DMS 273 treated with DMSO at 0.1 percent for 48 hours (cell line): ENCODE measurements around the gene IL12A.

Experiments used
- DNase-seq: peaks from one replicate; lab custom pipeline; 2025; lab: John Stamatoyannopoulos, UW

The IL12A gene

DNA sequence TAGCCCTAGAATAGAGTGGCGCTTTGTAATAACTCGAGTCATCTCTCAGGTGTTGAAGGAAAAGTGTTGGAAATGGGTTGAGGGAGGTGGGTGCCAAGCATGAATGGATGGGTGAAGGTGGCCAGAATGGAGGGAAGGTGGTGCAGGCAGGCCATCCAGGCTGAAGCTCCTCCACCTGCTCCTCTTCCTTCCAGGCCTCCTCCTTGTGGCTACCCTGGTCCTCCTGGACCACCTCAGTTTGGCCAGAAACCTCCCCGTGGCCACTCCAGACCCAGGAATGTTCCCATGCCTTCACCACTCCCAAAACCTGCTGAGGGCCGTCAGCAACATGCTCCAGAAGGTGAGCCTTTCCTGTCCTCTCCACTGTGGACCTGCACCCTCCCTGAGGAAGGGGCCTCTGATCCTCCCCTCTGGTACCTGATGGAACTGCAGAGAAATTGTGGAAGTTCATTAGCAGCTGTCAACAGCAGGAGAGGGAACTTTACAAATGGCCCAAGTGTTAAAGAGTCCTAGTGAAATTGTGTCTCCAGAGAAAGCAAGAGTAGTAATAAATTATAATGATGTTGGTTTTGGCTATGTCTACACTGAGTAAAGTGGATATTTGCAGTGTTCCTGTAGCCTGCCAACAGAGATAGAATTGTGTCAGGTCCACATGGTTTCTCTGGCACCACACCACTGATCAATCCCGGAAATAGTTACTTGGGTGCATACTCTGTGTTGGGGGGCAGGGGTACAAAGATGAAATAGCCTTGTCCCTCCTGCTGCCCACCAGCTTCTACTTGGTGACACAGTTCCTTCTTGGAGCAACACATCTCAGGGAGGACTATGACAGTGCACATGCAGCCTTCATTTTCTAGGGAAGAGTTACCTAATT is 1.6 kb downstream of the IL12A start:
- no peak for DNase-seq

DNA sequence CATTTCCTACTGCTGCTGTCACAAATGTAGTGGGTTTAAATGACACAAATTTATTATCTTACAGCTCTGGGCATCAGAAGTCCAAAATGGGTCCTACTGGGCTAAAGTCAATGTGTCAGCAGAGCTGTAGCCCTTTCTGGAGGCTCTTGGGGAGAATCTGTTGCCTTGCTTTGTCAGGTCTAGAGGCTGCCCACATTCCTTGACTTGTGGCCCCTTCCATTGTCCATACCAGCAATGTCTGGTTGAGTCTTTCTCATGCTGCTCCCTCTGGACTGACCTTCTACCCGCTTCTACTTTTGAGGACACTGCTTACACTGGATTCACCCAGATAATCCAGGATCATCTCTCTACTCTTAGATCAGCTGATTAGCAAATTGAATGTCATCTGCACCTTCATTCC is 3.0 kb downstream of the IL12A start:
- no peak for DNase-seq

DNA sequence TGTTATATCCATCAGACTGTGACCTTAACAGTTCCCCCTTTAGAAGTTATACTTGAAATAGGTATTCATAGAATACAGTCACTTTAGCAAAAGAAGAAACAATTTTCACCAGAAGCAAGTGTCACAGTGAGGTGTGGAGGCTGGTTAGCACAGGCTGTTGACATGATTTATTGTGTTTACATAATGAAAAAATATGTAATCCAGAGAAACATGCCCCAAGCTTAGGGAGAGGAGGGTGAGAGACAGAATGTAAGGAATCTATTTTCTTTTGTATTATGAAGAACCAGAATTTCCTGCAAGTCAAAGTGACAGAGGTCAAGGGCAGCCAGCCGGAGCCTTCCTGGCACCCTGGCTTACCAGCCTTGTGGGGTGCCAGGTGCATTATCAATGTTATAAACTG is 4.0 kb downstream of the IL12A start:
- DNase-seq, result no peak

GRCh38 chr3:159994182-159994581 is 5.5 kb downstream of the IL12A start:
- DNase-seq, result no peak

- no peak for DNase-seq
Measured at GRCh38 chr3:159995091-159995490, 6.5 kb downstream of the IL12A start.

- no peak for DNase-seq
Measured at GRCh38 chr3:159996018-159996417, 7.4 kb downstream of the IL12A start.

DNA sequence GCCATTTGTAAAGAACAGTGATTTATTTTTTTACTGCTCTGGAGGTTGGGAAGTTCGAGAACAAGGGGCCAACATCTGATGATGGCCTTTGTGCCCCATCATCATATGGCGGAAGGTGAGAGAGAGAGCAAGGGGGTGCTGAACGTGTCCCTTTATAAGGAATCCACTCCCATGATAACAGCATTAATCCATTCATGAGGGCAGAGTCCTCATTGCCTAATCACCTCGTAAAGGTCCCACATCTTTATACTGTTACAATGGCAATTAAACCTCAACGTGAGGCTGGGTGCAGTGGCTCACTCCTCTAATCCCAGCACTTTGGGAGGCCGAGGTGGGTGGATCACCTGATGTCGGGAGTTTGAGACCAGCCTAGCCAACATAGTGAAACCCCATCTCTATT is 8.3 kb downstream of the IL12A start:
- no peak for DNase-seq

DNA sequence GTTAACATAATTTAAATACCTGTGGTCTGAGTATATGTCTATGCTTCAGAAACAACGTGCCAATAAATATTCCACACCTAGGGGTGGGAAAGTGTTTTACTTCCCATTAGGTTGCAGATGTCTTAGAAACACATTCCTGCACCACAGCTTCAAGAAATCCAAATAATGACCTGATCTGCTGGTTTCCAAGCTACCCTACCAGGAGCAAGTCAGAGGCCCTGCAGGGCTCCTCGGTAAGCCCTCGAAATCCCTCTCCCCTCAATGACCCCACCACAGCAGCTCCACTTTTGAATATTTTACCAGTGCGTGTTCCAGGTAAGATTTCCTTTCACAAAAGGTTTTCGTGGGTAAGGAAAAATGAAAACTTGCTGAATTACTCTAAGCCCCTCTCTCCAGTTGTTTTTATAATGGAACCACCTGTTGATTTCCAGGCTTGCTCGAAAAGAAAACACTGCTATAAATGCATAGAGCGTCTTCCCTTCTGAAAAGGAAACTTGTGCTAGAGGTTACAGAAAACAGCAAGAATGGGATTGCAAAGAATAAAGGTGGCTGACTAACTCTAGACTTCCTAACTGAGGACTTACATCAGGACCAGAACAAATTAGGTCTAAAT is 12.6 kb downstream of the IL12A start:
- DNase-seq, result no peak

DNA sequence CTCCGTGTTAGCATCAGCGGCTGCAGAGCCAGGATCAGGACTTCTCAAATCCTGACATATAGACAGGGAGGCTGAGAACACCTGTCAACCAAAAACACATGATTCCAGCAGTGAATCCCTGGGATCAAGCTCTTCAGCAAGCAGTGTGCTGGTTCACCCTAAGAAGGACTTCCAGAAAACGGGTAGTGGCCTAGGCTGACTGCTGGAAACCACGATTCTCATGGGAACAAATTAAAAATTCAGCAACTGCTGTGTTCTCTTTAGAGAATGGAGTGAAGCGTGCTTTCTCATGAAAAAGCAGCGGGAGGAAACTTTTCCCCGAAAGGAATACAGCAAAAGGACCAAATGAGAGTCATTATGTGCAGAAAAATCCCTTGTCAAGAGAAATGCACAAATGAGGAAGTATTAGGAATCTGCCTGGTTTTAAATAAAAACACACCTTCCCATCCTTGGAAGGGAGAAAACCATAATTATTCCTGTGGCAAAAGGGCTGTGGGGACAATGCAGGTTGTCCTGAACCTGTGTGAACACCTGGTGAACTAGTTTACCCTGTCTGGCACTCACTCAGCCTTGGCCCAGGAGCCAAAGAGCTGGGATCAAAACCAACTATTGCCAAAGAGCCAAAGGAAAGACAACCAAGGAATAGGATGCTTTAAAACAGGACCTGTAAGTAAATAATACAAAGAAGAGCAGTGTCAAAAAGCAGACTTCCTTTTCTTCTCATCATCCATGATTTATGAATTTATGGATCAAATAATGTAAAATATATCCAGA is 13.4 kb downstream of the IL12A start:
- DNase-seq, result no peak

GRCh38 chr3:160003520-160004128 is 15.0 kb downstream of the IL12A start:
- DNase-seq, result peak; percentile 59

GRCh38 chr3:160005004-160005403 is 16.4 kb downstream of the IL12A start:
- DNase-seq, result no peak

GRCh38 chr3:160006282-160007163 is 17.9 kb downstream of the IL12A start:
- peak; percentile 69 for DNase-seq

DNA sequence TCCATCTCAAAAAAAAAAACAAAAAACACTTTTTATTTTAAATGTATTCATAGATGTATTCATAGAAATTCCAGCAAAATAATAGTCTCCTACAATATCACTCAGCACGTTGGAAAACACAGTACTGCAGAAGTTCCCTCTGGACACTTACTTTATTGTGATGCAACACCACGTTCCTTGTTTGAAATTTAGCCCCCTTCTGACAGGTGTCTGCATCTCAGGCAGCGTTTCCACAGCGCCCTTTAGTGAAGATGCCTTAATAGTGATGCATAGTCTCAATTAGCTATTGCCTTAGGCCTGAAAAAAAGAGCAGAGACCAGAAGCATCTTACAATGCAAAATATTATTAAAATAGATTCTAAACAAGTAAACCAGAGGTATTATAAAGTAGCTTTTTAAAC is 20.3 kb downstream of the IL12A start:
- DNase-seq, result no peak

DNA sequence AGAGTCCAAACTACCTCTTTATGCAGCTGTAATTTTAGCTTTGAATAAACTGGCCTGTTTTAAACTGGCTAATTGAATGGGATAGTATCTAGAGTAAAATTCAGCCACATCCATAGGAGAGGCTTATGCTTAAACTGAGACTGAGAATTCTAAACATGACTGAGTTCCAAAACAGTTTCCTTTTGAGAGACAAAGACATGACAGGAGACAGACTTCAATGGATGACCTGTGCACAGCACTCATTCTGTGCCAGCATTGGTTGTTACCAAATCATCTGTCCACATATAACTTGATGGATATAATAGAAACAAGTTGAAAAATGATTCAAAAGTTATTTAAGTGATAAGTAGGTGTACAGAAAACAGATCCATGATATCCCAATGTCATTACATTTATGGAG is 20.9 kb downstream of the IL12A start:
- DNase-seq, result no peak

DNA sequence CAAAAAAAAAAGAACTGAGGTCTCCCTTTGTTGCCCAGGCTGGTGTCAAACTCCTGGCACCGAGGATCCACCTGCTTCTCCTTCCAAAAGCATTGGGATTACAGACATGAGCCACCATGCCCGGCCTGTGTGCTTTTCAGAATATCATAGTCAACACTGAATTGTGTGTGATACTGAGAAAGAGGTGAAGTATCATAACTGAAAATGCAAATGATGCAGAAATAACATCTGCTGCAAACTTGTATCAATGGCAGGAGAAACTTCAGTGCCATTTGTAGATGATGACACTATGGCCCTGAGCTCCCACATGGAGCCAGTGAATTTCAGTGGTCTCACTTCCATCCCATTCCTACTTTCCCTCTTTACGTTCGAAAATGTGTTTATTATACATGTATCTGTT is 21.9 kb downstream of the IL12A start:
- DNase-seq, result no peak

DNA sequence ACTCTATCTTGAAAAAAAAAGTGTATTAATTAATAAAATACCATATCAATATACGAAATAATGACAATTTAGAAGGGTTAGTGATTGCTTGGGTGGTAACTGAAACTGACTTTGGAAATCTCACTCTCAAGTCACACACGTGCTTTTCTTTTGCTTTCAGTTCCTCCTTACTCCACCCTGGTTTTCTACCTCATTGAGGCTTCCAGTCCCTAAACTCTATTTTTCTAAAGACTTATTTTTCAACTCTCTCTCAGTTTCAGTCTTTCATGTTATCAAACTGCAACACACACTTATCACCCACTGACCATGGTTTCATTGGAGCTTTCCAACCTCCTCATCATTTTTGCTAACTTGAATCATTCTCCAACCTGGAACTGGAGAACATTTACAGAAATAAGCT is 23.5 kb downstream of the IL12A start:
- no peak for DNase-seq

DNA sequence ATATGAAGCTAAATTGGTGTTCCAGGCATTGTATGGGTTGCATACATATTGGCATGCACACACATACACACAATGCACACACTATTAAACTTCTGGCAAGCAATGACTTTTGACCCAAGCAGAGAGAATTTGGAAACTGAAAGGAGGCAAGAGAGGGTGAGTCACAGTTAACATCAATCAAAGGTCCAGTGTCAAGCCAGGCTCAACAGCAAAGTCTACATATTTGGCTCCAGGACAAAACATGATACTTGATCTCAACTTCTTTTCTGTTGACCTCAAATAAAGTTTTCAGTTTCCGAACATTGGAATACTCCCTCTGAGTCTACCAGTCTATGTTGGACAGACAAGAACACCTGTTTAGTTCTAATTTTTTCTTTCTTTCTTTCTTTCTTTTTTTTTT is 28.3 kb downstream of the IL12A start:
- no peak for DNase-seq

- DNase-seq, result no peak
Measured at GRCh38 chr3:160018959-160019358, 30.3 kb downstream of the IL12A start.

DNA sequence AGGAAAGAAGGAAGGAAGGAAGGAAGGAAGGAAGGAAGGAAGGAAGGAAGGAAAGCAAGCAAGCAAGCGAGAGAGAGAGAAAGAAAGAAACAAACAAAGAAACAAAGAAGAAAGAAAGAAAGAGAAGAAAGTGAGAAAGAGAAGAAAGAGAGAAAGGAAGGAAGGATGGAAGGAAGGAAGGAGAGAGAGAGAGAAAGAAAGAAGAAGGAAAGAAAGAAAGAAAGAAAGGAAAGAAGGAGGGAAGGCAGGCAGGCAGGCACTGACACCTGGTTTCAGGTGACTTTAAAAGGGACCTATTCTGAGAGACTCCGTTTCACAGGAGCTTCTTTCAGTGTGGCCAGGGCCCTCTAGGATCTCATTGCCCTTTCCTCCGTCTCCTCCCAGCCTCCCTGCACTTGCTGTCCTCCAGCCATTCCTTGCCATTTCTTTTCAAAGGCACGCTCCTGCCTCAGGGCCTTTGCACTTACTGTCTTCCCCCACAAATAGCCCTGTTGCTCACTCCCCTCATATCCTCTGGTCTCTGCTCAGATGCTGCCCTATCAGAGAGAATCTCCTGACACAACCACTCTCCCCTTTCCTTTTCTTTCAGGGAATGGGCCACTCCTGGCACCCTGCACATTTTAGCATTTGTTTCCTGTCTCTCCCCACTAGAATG is 31.5 kb downstream of the IL12A start:
- DNase-seq, result no peak

GRCh38 chr3:160022068-160022467 is 33.4 kb downstream of the IL12A start:
- no peak for DNase-seq

GRCh38 chr3:160023476-160023875 is 34.8 kb downstream of the IL12A start:
- no peak for DNase-seq
